ENCODE results near the gene MUC12. TPM values are rescaled to one million over a fixed set of nuclear protein-coding genes. Genes with fewer than 3 reads are reported as not detected.

The MUC12 gene
- total and polyA plus RNA-seq, 2 experiments from 2014 or later, result 4.0 to 7.3 TPM

DNA sequence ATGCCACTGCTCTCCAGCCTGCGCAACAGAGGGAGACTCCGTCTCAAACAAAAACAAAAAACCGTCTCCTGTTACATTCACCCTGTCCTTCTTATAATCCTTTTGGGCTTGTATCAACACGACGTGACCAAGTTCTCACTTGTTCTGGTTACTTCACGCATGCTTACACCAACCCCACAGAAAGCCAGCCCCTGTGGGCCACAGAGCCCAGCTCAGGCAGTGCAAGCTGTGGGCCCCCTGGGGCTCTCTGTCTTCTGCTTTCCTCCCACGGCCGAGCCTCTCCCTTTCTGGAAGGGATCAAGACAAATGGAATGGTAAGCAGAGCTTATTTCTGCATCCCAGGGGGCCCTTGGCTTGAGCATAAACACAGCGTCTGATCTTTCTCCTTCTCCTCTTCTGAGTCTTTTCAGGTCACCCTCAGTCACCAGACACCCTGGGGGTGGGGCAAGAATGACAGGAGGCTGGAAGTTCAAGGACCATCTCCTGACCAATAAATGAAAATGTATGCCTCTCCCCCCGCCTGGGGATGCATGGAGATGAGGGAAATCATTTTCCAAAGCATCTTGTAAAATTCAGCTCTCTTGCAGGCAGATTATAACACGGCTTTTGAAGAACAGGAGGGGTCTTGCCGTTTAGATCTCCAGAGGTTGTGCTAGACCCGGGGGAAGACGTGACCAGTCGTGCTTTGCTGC, 96.9 kb downstream of the MUC12 start:
- whole genome bisulfite sequencing (ENCODE audit: low lambda C conversion rate, missing lambda C conversion rate), result 33% methylated on average over 15 of the region's 15 CpGs
- no peaks in the 10 kb centered on the region for H3K36me3 ChIP-seq (replicated peaks; ENCODE audit: insufficient read depth, low read depth)
- no peak overlapping the region for H2AFZ ChIP-seq
- H3K4me3 ChIP-seq, result no peak overlapping the region
- no peaks in the 10 kb centered on the region for H3K9me2 ChIP-seq (replicated peaks; ENCODE audit: insufficient read depth)
- TF ChIP-seq EZH2phosphoT487 (IDR thresholded peaks at IDR 0.05; ENCODE audit: low read depth, severe bottlenecking, unreplicated experiment) (no peak), EZH2 (IDR thresholded peaks at IDR 0.05; ENCODE audit: borderline replicate concordance) (no peak)
- TF ChIP-seq, protein P1, sequence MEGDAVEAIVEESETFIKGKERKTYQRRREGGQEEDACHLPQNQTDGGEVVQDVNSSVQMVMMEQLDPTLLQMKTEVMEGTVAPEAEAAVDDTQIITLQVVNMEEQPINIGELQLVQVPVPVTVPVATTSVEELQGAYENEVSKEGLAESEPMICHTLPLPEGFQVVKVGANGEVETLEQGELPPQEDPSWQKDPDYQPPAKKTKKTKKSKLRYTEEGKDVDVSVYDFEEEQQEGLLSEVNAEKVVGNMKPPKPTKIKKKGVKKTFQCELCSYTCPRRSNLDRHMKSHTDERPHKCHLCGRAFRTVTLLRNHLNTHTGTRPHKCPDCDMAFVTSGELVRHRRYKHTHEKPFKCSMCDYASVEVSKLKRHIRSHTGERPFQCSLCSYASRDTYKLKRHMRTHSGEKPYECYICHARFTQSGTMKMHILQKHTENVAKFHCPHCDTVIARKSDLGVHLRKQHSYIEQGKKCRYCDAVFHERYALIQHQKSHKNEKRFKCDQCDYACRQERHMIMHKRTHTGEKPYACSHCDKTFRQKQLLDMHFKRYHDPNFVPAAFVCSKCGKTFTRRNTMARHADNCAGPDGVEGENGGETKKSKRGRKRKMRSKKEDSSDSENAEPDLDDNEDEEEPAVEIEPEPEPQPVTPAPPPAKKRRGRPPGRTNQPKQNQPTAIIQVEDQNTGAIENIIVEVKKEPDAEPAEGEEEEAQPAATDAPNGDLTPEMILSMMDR (IDR thresholded peaks at IDR 0.05; ENCODE audit: poor library complexity), result no peak
- DNase-seq (ENCODE audit: low spot score), result no peak
- no peaks in the 10 kb centered on the region for H3K4me1 ChIP-seq (ENCODE audit: insufficient read depth)
- H3K4me2 ChIP-seq, result peak overlapping the region; percentile 6
- no peaks in the 10 kb centered on the region for H4K20me1 ChIP-seq (ENCODE audit: insufficient read depth, poor library complexity, severe bottlenecking)
- no peak overlapping the region for H3K27ac ChIP-seq
- no peaks in the 10 kb centered on the region for H3K79me2 ChIP-seq
- H3K9me3 ChIP-seq (ENCODE audit: low read depth), result no peaks in the 10 kb centered on the region
- H3K27me3 ChIP-seq, result no peaks in the 10 kb centered on the region

DNA sequence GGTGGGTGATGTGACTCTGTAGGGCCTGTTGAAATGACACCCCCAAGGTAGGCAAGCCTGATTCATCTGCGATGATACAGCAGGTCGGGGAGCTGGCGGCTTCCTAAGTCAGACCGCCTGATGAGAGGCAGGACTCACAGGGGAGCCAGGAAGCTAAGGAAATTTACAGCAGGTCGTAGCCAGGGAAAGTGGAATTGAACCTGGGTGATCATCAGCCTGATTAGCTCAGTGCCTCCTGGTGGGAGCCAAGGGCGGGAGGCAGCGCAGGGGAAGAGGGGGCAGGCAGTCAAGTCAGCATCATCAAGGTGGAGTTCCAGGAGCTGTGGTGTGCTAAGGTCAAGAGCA, 97.4 kb downstream of the MUC12 start:
- no peaks in the 10 kb centered on the region for H3K36me3 ChIP-seq (replicated peaks; ENCODE audit: insufficient read depth, low read depth)
- TF ChIP-seq EZH2 (IDR thresholded peaks at IDR 0.05; ENCODE audit: borderline replicate concordance), result no peak
- TF ChIP-seq, protein P1 (IDR thresholded peaks at IDR 0.05; ENCODE audit: poor library complexity), result no peak
- TF ChIP-seq EZH2phosphoT487 (IDR thresholded peaks at IDR 0.05; ENCODE audit: low read depth, severe bottlenecking, unreplicated experiment), result no peak
- H3K4me3 ChIP-seq, result no peak overlapping the region
- no peaks in the 10 kb centered on the region for H3K4me1 ChIP-seq (ENCODE audit: insufficient read depth)
- DNase-seq (ENCODE audit: low spot score), result no peak
- no peaks in the 10 kb centered on the region for H3K27me3 ChIP-seq
- no peaks in the 10 kb centered on the region for H3K9me2 ChIP-seq (replicated peaks; ENCODE audit: insufficient read depth)
- H3K4me2 ChIP-seq, result peak overlapping the region; percentile 6
- H3K79me2 ChIP-seq, result no peaks in the 10 kb centered on the region
- H3K9me3 ChIP-seq (ENCODE audit: low read depth), result no peaks in the 10 kb centered on the region
- no peaks in the 10 kb centered on the region for H4K20me1 ChIP-seq (ENCODE audit: insufficient read depth, poor library complexity, severe bottlenecking)
- 46% methylated on average over 7 of the region's 7 CpGs for WGBS (ENCODE audit: low lambda C conversion rate, missing lambda C conversion rate)
- no peak overlapping the region for H3K27ac ChIP-seq
- H2AFZ ChIP-seq, result no peak overlapping the region

DNA sequence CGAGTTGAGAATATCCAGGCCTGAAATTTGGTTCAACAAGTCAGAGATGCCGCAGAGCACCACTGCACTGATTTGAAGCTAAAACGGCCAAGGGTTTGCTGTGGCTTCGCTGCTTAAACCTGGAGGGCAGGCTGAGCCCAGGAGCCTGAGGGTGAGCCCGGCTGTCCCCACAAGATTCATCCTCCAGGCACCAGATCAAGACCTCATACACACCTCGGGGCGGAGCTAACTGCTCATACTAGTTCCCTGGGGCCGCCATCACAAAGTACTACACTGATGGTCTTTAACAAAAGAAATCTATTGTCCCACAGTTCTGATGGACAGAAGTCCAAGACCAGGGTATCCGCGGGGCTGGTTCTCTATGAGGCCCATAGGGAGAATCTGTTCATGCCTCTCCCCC, 99.0 kb downstream of the MUC12 start:
- Histone ChIP-seq H3K4me1 (ENCODE audit: insufficient read depth) (no peaks in the 10 kb centered on the region), H3K9me3 (ENCODE audit: low read depth) (no peaks in the 10 kb centered on the region), H3K36me3 (replicated peaks; ENCODE audit: insufficient read depth, low read depth) (no peaks in the 10 kb centered on the region), H4K20me1 (ENCODE audit: insufficient read depth, poor library complexity, severe bottlenecking) (no peaks in the 10 kb centered on the region), H3K79me2 (no peaks in the 10 kb centered on the region), H3K4me3 (no peak overlapping the region), H3K9me2 (replicated peaks; ENCODE audit: insufficient read depth) (no peaks in the 10 kb centered on the region), H3K27me3 (no peaks in the 10 kb centered on the region), H3K27ac (no peak overlapping the region), H2AFZ (no peak overlapping the region), H3K4me2 (no peak overlapping the region)
- TF ChIP-seq, protein P1 (IDR thresholded peaks at IDR 0.05; ENCODE audit: poor library complexity), result no peak
- WGBS (ENCODE audit: low lambda C conversion rate, missing lambda C conversion rate), result 80% methylated on average over 10 of the region's 10 CpGs
- DNase-seq (ENCODE audit: low spot score), result no peak

Small RNA genes within 50 kb of the gene (small RNA-seq; reads per million reads assigned to genes)
- not detected for gene RPS29P15

Other genes with a start within 250 kb of the MUC12 start
- gene EPO, start 249.1 kb upstream of the MUC12 start, total RNA-seq, result 0.16 and 1.3 TPM in 2 replicates
- gene EPO, start 249.1 kb upstream of the MUC12 start, polyA plus RNA-seq, result 0.11 TPM in 1 of 2 replicates, not detected in the other
- not detected in 2 replicates for gene ZAN, start 236.0 kb upstream of the MUC12 start, total RNA-seq
- not detected in 2 replicates for gene ZAN, start 236.0 kb upstream of the MUC12 start, polyA plus RNA-seq
- 57.9 and 61.1 TPM in 2 replicates for gene EPHB4, start 142.0 kb upstream of the MUC12 start, total RNA-seq
- 47.2 and 51.6 TPM in 2 replicates for gene EPHB4, start 142.0 kb upstream of the MUC12 start, polyA plus RNA-seq
- 15.4 and 21.3 TPM in 2 replicates for gene SLC12A9, start 116.9 kb upstream of the MUC12 start, total RNA-seq
- gene SLC12A9, start 116.9 kb upstream of the MUC12 start, polyA plus RNA-seq, result 17.1 and 23.5 TPM in 2 replicates
- 54.0 and 57.5 TPM in 2 replicates for gene TRIP6, start 102.2 kb upstream of the MUC12 start, total RNA-seq
- 70.3 and 98.9 TPM in 2 replicates for gene TRIP6, start 102.2 kb upstream of the MUC12 start, polyA plus RNA-seq
- gene SRRT, start 94.5 kb upstream of the MUC12 start, total RNA-seq, result 35.8 and 49.1 TPM in 2 replicates
- gene SRRT, start 94.5 kb upstream of the MUC12 start, polyA plus RNA-seq, result 91.7 and 135 TPM in 2 replicates
- 3.9 TPM in 2 replicates for gene UFSP1, start 79.8 kb upstream of the MUC12 start, total RNA-seq
- 4.2 and 4.3 TPM in 2 replicates for gene UFSP1, start 79.8 kb upstream of the MUC12 start, polyA plus RNA-seq
- 3.2 and 4.6 TPM in 2 replicates for gene ACHE, start 73.7 kb upstream of the MUC12 start, total RNA-seq
- gene ACHE, start 73.7 kb upstream of the MUC12 start, polyA plus RNA-seq, result 16.3 and 18.3 TPM in 2 replicates
- 1.9 and 4.9 TPM in 2 replicates for gene MUC3A, start 20.0 kb upstream of the MUC12 start, total RNA-seq
- 9.4 and 10.6 TPM in 2 replicates for gene MUC3A, start 20.0 kb upstream of the MUC12 start, polyA plus RNA-seq
- gene MUC17, start 50.5 kb downstream of the MUC12 start, total RNA-seq, result 8.7 and 18.3 TPM in 2 replicates
- gene MUC17, start 50.5 kb downstream of the MUC12 start, polyA plus RNA-seq, result 2.9 and 5.5 TPM in 2 replicates
- gene TRIM56, start 115.9 kb downstream of the MUC12 start, total RNA-seq, result 10.0 and 13.1 TPM in 2 replicates
- 25.7 and 27.2 TPM in 2 replicates for gene TRIM56, start 115.9 kb downstream of the MUC12 start, polyA plus RNA-seq
- 81.8 and 98.2 TPM in 2 replicates for gene SERPINE1, start 157.5 kb downstream of the MUC12 start, total RNA-seq
- 181 and 185 TPM in 2 replicates for gene SERPINE1, start 157.5 kb downstream of the MUC12 start, polyA plus RNA-seq
- gene AP1S1, start 184.9 kb downstream of the MUC12 start, total RNA-seq, result 85.8 and 118 TPM in 2 replicates
- gene AP1S1, start 184.9 kb downstream of the MUC12 start, polyA plus RNA-seq, result 31.1 and 32.0 TPM in 2 replicates
- gene VGF, start 196.0 kb downstream of the MUC12 start, total RNA-seq, result 0.30 and 0.32 TPM in 2 replicates
- 0.19 and 0.80 TPM in 2 replicates for gene VGF, start 196.0 kb downstream of the MUC12 start, polyA plus RNA-seq
- gene NAT16, start 210.7 kb downstream of the MUC12 start, total RNA-seq, result not detected in 2 replicates
- not detected in 2 replicates for gene NAT16, start 210.7 kb downstream of the MUC12 start, polyA plus RNA-seq
- gene MOGAT3, start 231.5 kb downstream of the MUC12 start, total RNA-seq, result 6.3 and 8.4 TPM in 2 replicates
- 10.5 and 14.0 TPM in 2 replicates for gene MOGAT3, start 231.5 kb downstream of the MUC12 start, polyA plus RNA-seq
- gene PLOD3, start 248.0 kb downstream of the MUC12 start, total RNA-seq, result 29.5 and 37.6 TPM in 2 replicates
- 127 and 129 TPM in 2 replicates for gene PLOD3, start 248.0 kb downstream of the MUC12 start, polyA plus RNA-seq
- gene ZNHIT1, start 248.6 kb downstream of the MUC12 start, total RNA-seq, result 105 and 110 TPM in 2 replicates
- gene ZNHIT1, start 248.6 kb downstream of the MUC12 start, polyA plus RNA-seq, result 117 and 145 TPM in 2 replicates